Thyroid gland (tissue), 4 donors: ENCODE results near the gene KCNG4. TPM values are rescaled to one million over a fixed set of nuclear protein-coding genes. Genes with fewer than 3 reads are reported as not detected.
"Not testable (repeated sequence)": the region's sequence is repeated elsewhere in the genome, so short reads cannot be mapped to it uniquely, and the experiment has no call there.

Source experiments
- DNase-seq, 2 donors: peaks; one replicate each; pipeline ENCODE4 v3.0.0-alpha.2; 2019
- H3K27ac ChIP-seq, 3 donors: fragments of 200-600 bp; sonication (generic); 1 replicate in 2 of 3; 2 replicates in 1 of 3; pipeline ENCODE4 v1.5.1; 2016 to 2019; ENCODE audit warnings: mild to moderate bottlenecking in 1 of 3, moderate library complexity in 1 of 3
- H3K27me3 ChIP-seq: fragments of 200-600 bp; sonication (generic); one replicate; pipeline ENCODE4 v1.5.1; 2019
- H3K36me3 ChIP-seq, 2 donors: fragments of 200-600 bp; sonication (generic); one replicate each; pipeline ENCODE4 v1.5.1; 2016 to 2019
- H3K4me1 ChIP-seq, 2 donors: fragments of 200-600 bp; sonication (generic); one replicate each; pipeline ENCODE4 v1.5.1; 2017 to 2019
- H3K4me3 ChIP-seq, 3 donors: fragments of 200-600 bp; sonication (generic); replicated peaks in 1 of 3; 1 replicate in 2 of 3; 2 replicates in 1 of 3; pipeline ENCODE4 v1.5.1; 2016; ENCODE audit warnings: mild to moderate bottlenecking in 1 of 3
- H3K9me3 ChIP-seq: fragments of 200-600 bp; sonication (generic); one replicate; pipeline ENCODE4 v1.5.1; 2017
- CTCF ChIP-seq, 6 experiments: fragments of 200-600 bp in 3 of 6; fragments of 450-650 bp in 3 of 6; sonication (generic) in 3 of 6; IDR thresholded peaks; one replicate each; pipeline ENCODE4 v1.5.1; 2016 to 2019; ENCODE audit warnings: antibody characterized with exemption in 6 of 6, mild to moderate bottlenecking in 2 of 6, inconsistent platforms in 1 of 6, moderate library complexity in 1 of 6
- POLR2A ChIP-seq, 2 donors: fragments of 450-650 bp; IDR thresholded peaks; one replicate each; pipeline ENCODE4 v1.6.1; 2017; ENCODE audit warnings: antibody characterized with exemption in 2 of 2, mild to moderate bottlenecking in 2 of 2, moderate library complexity in 1 of 2
- WGBS, 2 donors: methylation state at CpG; one replicate each; pipeline ENCODE4 v1.1.5; 2017; 5-methylcytosine and 5-hydroxymethylcytosine counted together
- intact Hi-C: fragments of 100-400 bp; cut with DNase I; formaldehyde crosslinking; loops from one replicate; pipeline ENCODE4 v1.15.1; 2023
- total RNA-seq, 4 donors: library from RNA; depleted of rRNA; stranded (reverse); fragments of >200 nt; gene quantifications; one replicate each; pipeline ENCODE4 v1.2.3, GENCODE V29; 2016

KCNG4 gene
- total RNA-seq, 4 donors from 2014 or later: not detected

- intact Hi-C loops: no loop called here
- WGBS, 2 donors: 94 to 100% methylated on average over 1 of the region's 1 CpG
- no peaks in the 10 kb centered on the region for H3K4me1 ChIP-seq
- no peak overlapping the region for H3K4me3 ChIP-seq
- DNase-seq: no peak
- H3K27ac ChIP-seq: no peak overlapping the region
- H3K27me3 ChIP-seq: no peaks in the 10 kb centered on the region
- no peak for TF ChIP-seq CTCF (IDR thresholded peaks at IDR 0.05)
- TF ChIP-seq POLR2A (IDR thresholded peaks at IDR 0.05): no peak
- no peaks in the 10 kb centered on the region for H3K9me3 ChIP-seq
- no peaks in the 10 kb centered on the region for H3K36me3 ChIP-seq
Observed at GRCh38 chr16:84220851-84221250, 19.0 kb downstream of the KCNG4 start.

GRCh38 chr16:84218956-84219355 is 20.9 kb downstream of the KCNG4 start:
- 64 to 85% methylated on average over 6 of the region's 6 CpGs for WGBS, 2 donors
- no peak for TF ChIP-seq CTCF (IDR thresholded peaks at IDR 0.05)
- TF ChIP-seq POLR2A (IDR thresholded peaks at IDR 0.05): no peak
- Histone ChIP-seq H3K27me3 (no peaks in the 10 kb centered on the region), H3K36me3 (no peaks in the 10 kb centered on the region), H3K9me3 (no peaks in the 10 kb centered on the region), H3K4me1 (no peaks in the 10 kb centered on the region), H3K4me3 (no peak overlapping the region), H3K27ac (no peak overlapping the region)
- intact Hi-C loops: no loop called here
- no peak for DNase-seq

- Histone ChIP-seq H3K27ac (no peak overlapping the region), H3K9me3 (no peaks in the 10 kb centered on the region), H3K36me3 (no peaks in the 10 kb centered on the region), H3K27me3 (no peaks in the 10 kb centered on the region), H3K4me3 (no peak overlapping the region), H3K4me1 (no peaks in the 10 kb centered on the region)
- intact Hi-C loops: no loop called here
- 77 to 80% methylated on average over 17 of the region's 17 CpGs for WGBS, 2 donors
- DNase-seq: no peak
- no peak for TF ChIP-seq CTCF (IDR thresholded peaks at IDR 0.05)
- TF ChIP-seq POLR2A (IDR thresholded peaks at IDR 0.05): no peak
Observed at GRCh38 chr16:84218176-84218823, 21.5 kb downstream of the KCNG4 start.

GRCh38 chr16:84216144-84216543 is 23.7 kb downstream of the KCNG4 start:
- intact Hi-C loops, H3K27ac ChIP-seq: not testable (repeated sequence)
- WGBS, 2 donors: 93 to 97% methylated on average over 3 of the region's 3 CpGs

GRCh38 chr16:84215531-84215930 is 24.3 kb downstream of the KCNG4 start:
- DNase-seq: no peak
- Histone ChIP-seq H3K9me3 (no peaks in the 10 kb centered on the region), H3K27me3 (no peaks in the 10 kb centered on the region), H3K4me1 (no peaks in the 10 kb centered on the region), H3K36me3 (no peaks in the 10 kb centered on the region), H3K27ac (no peak overlapping the region), H3K4me3 (no peak overlapping the region)
- TF ChIP-seq CTCF (IDR thresholded peaks at IDR 0.05): no peak
- TF ChIP-seq POLR2A (IDR thresholded peaks at IDR 0.05): no peak
- intact Hi-C loops: no loop called here
- WGBS, 2 donors: 86 to 91% methylated on average over 5 of the region's 5 CpGs

More at GRCh38 chr16:84216144-84216543, 23.7 kb downstream of the KCNG4 start:
- H3K36me3 ChIP-seq, DNase-seq, H3K4me3 ChIP-seq, H3K4me1 ChIP-seq, H3K27me3 ChIP-seq, H3K9me3 ChIP-seq: not testable (repeated sequence)
